SK-N-SH (cell line): ENCODE results near the gene ST6GALNAC2. TPM values are rescaled to one million over a fixed set of nuclear protein-coding genes. Genes with fewer than 3 reads are reported as not detected.
"Not testable (repeated sequence)": the region's sequence is repeated elsewhere in the genome, so short reads cannot be mapped to it uniquely, and the experiment has no call there.

ENCODE experiments used
- CTCF ChIA-PET: fragments of 300-600, 350-600 bp; formaldehyde crosslinking; extraction: SDS; loops from one replicate; lab custom pipeline; 2021; lab: Yijun Ruan, JAX
- POLR2A ChIA-PET: fragments of 350-600 bp; sonication (Branson Sonifier 250); formaldehyde crosslinking; extraction: SDS; loops from one replicate; lab custom pipeline; 2020; ENCODE audit warnings: antibody characterized with exemption, inconsistent platforms; lab: Yijun Ruan, JAX
- DNase-seq: peaks from one replicate; pipeline ENCODE4 v3.0.0; 2012
- H2AFZ ChIP-seq: fragments of 200-600 bp; sonication (generic); 2 replicates; pipeline ENCODE4 v1.8.1; 2016; ENCODE audit warnings: antibody characterized with exemption, mild to moderate bottlenecking, low read depth
- H3F3A ChIP-seq: fragments of 200-600 bp; sonication (generic); replicated peaks from 2 replicates; pipeline ENCODE3; 2016; ENCODE audit warnings: antibody characterized with exemption, mild to moderate bottlenecking; ENCODE audit not compliant: insufficient read depth
- H3K27ac ChIP-seq, 2 experiments: fragments of 200-500 bp in 1 of 2; fragments of 200-600 bp in 1 of 2; sonication (Bioruptor generic) in 1 of 2; sonication (generic), shearing (Covaris generic) in 1 of 2; 2 replicates each; pipeline versions ENCODE4 v1.5.1 to v1.6.1; 2014 to 2016; ENCODE audit warnings: low read depth in 2 of 2, inconsistent platforms in 1 of 2, low read length in 1 of 2, mild to moderate bottlenecking in 1 of 2, mixed read lengths in 1 of 2
- H3K27me3 ChIP-seq: fragments of 200-600 bp; sonication (generic), shearing (Covaris generic); 2 replicates; pipeline ENCODE4 v1.6.1; 2016; ENCODE audit warnings: mixed run types; ENCODE audit not compliant: insufficient read depth
- H3K36me3 ChIP-seq, 2 experiments: fragments of 200-500 bp in 1 of 2; fragments of 200-600 bp in 1 of 2; sonication (Bioruptor generic) in 1 of 2; sonication (generic) in 1 of 2; replicated peaks in 1 of 2; 2 replicates each; pipeline versions ENCODE3 to v1.5.1; 2014 to 2016; ENCODE audit warnings: low read length in 1 of 2, mild to moderate bottlenecking in 1 of 2; ENCODE audit not compliant: insufficient read depth in 2 of 2, control insufficient read depth in 1 of 2
- H3K4me1 ChIP-seq, 2 experiments: fragments of 200-500 bp in 1 of 2; fragments of 200-600 bp in 1 of 2; sonication (Bioruptor generic) in 1 of 2; sonication (generic), shearing (Covaris generic) in 1 of 2; 2 replicates each; pipeline versions ENCODE4 v1.5.1 to v1.6.1; 2014 to 2016; ENCODE audit warnings: low read depth in 1 of 2, low read length in 1 of 2, mixed run types in 1 of 2; ENCODE audit not compliant: insufficient read depth in 2 of 2, control insufficient read depth in 1 of 2
- H3K4me2 ChIP-seq: fragments of 200-600 bp; sonication (generic), shearing (Covaris generic); 2 replicates; pipeline ENCODE4 v1.6.1; 2017; ENCODE audit warnings: mixed run types
- H3K4me3 ChIP-seq, 2 experiments: fragments of 200-500 bp in 1 of 2; fragments of 200-600 bp in 1 of 2; sonication (Bioruptor generic) in 1 of 2; sonication (generic), shearing (Covaris generic) in 1 of 2; 2 replicates each; pipeline versions ENCODE4 v1.5.1 to v1.8.1; 2014 to 2016; ENCODE audit warnings: low read depth in 2 of 2, inconsistent platforms in 1 of 2, low read length in 1 of 2, mild to moderate bottlenecking in 1 of 2, mixed read lengths in 1 of 2, moderate library complexity in 1 of 2
- H3K79me2 ChIP-seq: fragments of 200-600 bp; sonication (generic); 2 replicates; pipeline ENCODE4 v1.8.1; 2017; ENCODE audit warnings: mild to moderate bottlenecking; ENCODE audit not compliant: insufficient read depth
- H3K9ac ChIP-seq: fragments of 200-600 bp; sonication (generic); 2 replicates; pipeline ENCODE4 v1.6.1; 2017; ENCODE audit warnings: mixed run types
- H3K9me2 ChIP-seq: fragments of 200-600 bp; sonication (generic); 2 replicates; pipeline ENCODE4 v1.6.1; 2017; ENCODE audit warnings: mixed run types
- H3K9me3 ChIP-seq: fragments of 200-600 bp; sonication (generic); 2 replicates; pipeline ENCODE4 v1.6.1; 2017; ENCODE audit warnings: mixed run types, mild to moderate bottlenecking, moderate library complexity
- H4K20me1 ChIP-seq: fragments of 200-600 bp; sonication (generic); 2 replicates; pipeline ENCODE4 v1.6.1; 2017; ENCODE audit warnings: mild to moderate bottlenecking, mixed run types; ENCODE audit not compliant: insufficient read depth
- CTCF ChIP-seq: fragments of 200-600 bp; sonication (generic); IDR thresholded peaks from 2 replicates; pipeline ENCODE4 v1.6.1; 2017; ENCODE audit warnings: antibody characterized with exemption, mild to moderate bottlenecking, moderate library complexity
- ELF1 ChIP-seq: IDR thresholded peaks from 2 replicates; pipeline ENCODE4 v1.4.0; 2012
- FOXJ3 ChIP-seq: sonication (generic); formaldehyde crosslinking; IDR thresholded peaks from 2 replicates; pipeline ENCODE4 v1.5.1; 2020; ENCODE audit warnings: mild to moderate bottlenecking, missing genetic modification reagents
- GATA2 ChIP-seq: sonication (generic); formaldehyde crosslinking; IDR thresholded peaks from 2 replicates; pipeline ENCODE4 v1.5.0; 2020; ENCODE audit warnings: mild to moderate bottlenecking, missing genetic modification reagents
- MXI1 ChIP-seq: IDR thresholded peaks from 2 replicates; pipeline ENCODE4 v1.6.1; 2012; ENCODE audit warnings: mild to moderate bottlenecking, low read depth, low read length, improper control_type of control experiment
- PBX3 ChIP-seq: IDR thresholded peaks from 2 replicates; pipeline ENCODE4; 2012
- RXRA ChIP-seq: IDR thresholded peaks from 2 replicates; pipeline ENCODE4 v1.4.0; 2012; ENCODE audit warnings: low read depth, mild to moderate bottlenecking, borderline replicate concordance
- SMC3 ChIP-seq: IDR thresholded peaks from 2 replicates; pipeline ENCODE4 v1.6.1; 2012; ENCODE audit warnings: low read depth, low read length, improper control_type of control experiment
- TAF1 ChIP-seq: IDR thresholded peaks from 2 replicates; pipeline ENCODE4 v1.6.1; 2012; ENCODE audit warnings: low read depth, mild to moderate bottlenecking, low read length, moderate library complexity, borderline replicate concordance
- TEAD4 ChIP-seq: IDR thresholded peaks from 2 replicates; pipeline ENCODE4 v1.4.0; 2012; ENCODE audit warnings: mild to moderate bottlenecking, borderline replicate concordance; ENCODE audit not compliant: insufficient read depth
- USF1 ChIP-seq: IDR thresholded peaks from 2 replicates; pipeline ENCODE4 v1.4.0; 2012; ENCODE audit warnings: low read depth, borderline replicate concordance
- WGBS: methylation state at CpG from one replicate; pipeline ENCODE4 v1.1.6; 2017; ENCODE audit warnings: low lambda C conversion rate; 5-methylcytosine and 5-hydroxymethylcytosine counted together
- polyA plus RNA-seq, 3 experiments: library from polyadenylated mRNA; depleted of rRNA; stranded (reverse); fragments of >200 nt; gene quantifications; 2 replicates each; pipeline ENCODE4 v1.2.3, GENCODE V29; 2012

ST6GALNAC2 gene
- polyA plus RNA-seq, 1 of the 3 experiments (the other 2 are of a cell fraction) = 0.94 TPM

- ChIA-PET POLR2A (interaction anchor here (0.8 to 4.4 kb wide), 4 partner anchors 7 to 111 kb away, joined by 3 to 20 read pairs (median 4); a partner anchor contains a TSS), CTCF (interaction anchor here (0.9 to 14.5 kb wide), 14 partner anchors 9 to 176 kb away, joined by 3 to 319 read pairs (median 36); partner anchors contain the start of genes MXRA7, PRCD and ST6GALNAC2)
- Histone ChIP-seq H3K79me2 (peaks cover 56% of the 10 kb centered on the region), H3K4me3 (0 out of 4 replicates have a peak overlapping the region, but pooled peaks of 1 of the 2 experiments have one; percentile 1), H3K9ac (no peak overlapping the region), H3K9me3 (no peaks in the 10 kb centered on the region), H3K27me3 (no peaks in the 10 kb centered on the region), H3K36me3 (peaks cover 27 to 37% of the 10 kb centered on the region in 2 experiments), H4K20me1 (peaks cover 52% of the 10 kb centered on the region), H3K9me2 (no peaks in the 10 kb centered on the region), H3K4me1 (peaks cover 30 to 31% of the 10 kb centered on the region in 2 experiments), H3K27ac (peak overlapping the region; percentile 29 to 73; a peak in 3 of 4 replicates), H3F3A (peaks cover 41% of the 10 kb centered on the region), H2AFZ (no peak overlapping the region), H3K4me2 (peak overlapping the region; percentile 79)
- TF ChIP-seq FOXJ3 (CRISPR knock-in tag) (no peak), MXI1 (no peak)
- WGBS = 88% methylated on average over 10 of the region's 10 CpGs
- DNase-seq = no peak
Observed at GRCh38 chr17:76560036-76560876, 25.4 kb downstream of the ST6GALNAC2 start.

GRCh38 chr17:76559460-76559859 is 26.2 kb downstream of the ST6GALNAC2 start:
- POLR2A ChIA-PET = interaction anchor here (1.2 to 4.4 kb wide), 4 partner anchors 8 to 64 kb away, joined by 3 to 49 read pairs (median 12); a partner anchor contains a TSS

GRCh38 chr17:76558198-76559095 is 27.2 kb downstream of the ST6GALNAC2 start:
- Histone ChIP-seq H3K9me2 (no peaks in the 10 kb centered on the region), H3K79me2 (peaks cover 53% of the 10 kb centered on the region), H3K4me2 (peak overlapping the region; percentile 79), H3F3A (peaks cover 30% of the 10 kb centered on the region), H3K9ac (peak overlapping the region; percentile 89), H2AFZ (peak overlapping the region; percentile 45), H3K9me3 (no peaks in the 10 kb centered on the region), H3K36me3 (peaks cover 17 to 28% of the 10 kb centered on the region in 2 experiments), H3K4me1 (peaks cover 30 to 38% of the 10 kb centered on the region in 2 experiments), H3K4me3 (peak overlapping the region; percentile 83 to 92), H4K20me1 (peaks cover 43% of the 10 kb centered on the region), H3K27ac (peak overlapping the region; percentile 71 to 89), H3K27me3 (no peaks in the 10 kb centered on the region)
- CTCF ChIA-PET = interaction anchor here (0.6 to 14.5 kb wide), 54 partner anchors 9 to 291 kb away, joined by 3 to 319 read pairs (median 7); partner anchors contain the start of genes JMJD6, METTL23, MXRA7 and PRCD
- peak; percentile 69 for DNase-seq
- WGBS = 2% methylated on average over 14 of the region's 14 CpGs
- POLR2A ChIA-PET = interaction anchor here (0.7 to 4.4 kb wide), 9 partner anchors 9 to 168 kb away, joined by 3 to 49 read pairs (median 4); partner anchors contain the start of gene JMJD6
- TF ChIP-seq USF1 (no peak), TAF1 (no peak), SMC3 (peak; percentile 61), TEAD4 (no peak), GATA2 (CRISPR knock-in tag) (no peak), RXRA (no peak), PBX3 (no peak), CTCF (peak; percentile 81), ELF1 (no peak), FOXJ3 (CRISPR knock-in tag) (no peak)

More at GRCh38 chr17:76559460-76559859, 26.2 kb downstream of the ST6GALNAC2 start:
- peak overlapping the region in 1 of 2 experiments; percentile 35; a peak in 1 of 4 replicates for H3K27ac ChIP-seq
- CTCF ChIA-PET = interaction anchor here (1.0 to 14.5 kb wide), 15 partner anchors 10 to 153 kb away, joined by 3 to 319 read pairs (median 33); partner anchors contain the start of genes MXRA7, PRCD and ST6GALNAC2
- not testable (repeated sequence) for H2AFZ ChIP-seq, H3K9me2 ChIP-seq, H3K9me3 ChIP-seq, DNase-seq, H3K27me3 ChIP-seq, H3K9ac ChIP-seq
- 89% methylated on average over 7 of the region's 7 CpGs for WGBS
- peaks cover 53% of the 10 kb centered on the region for H3K79me2 ChIP-seq
- H3K4me3 ChIP-seq = peak overlapping the region in 1 of 2 experiments; percentile 92; a peak in 1 of 4 replicates
- peaks cover 44% of the 10 kb centered on the region for H4K20me1 ChIP-seq
- H3K36me3 ChIP-seq = peaks cover 19 to 29% of the 10 kb centered on the region in 2 experiments
- peak overlapping the region; percentile 79 for H3K4me2 ChIP-seq
- peaks cover 30 to 31% of the 10 kb centered on the region in 2 experiments for H3K4me1 ChIP-seq
- peaks cover 33% of the 10 kb centered on the region for H3F3A ChIP-seq
